NOMO-1 (cell line): ENCODE data around the gene MYL6.
A peak's percentile ranks its signal among the peaks of the same experiment; 100 is the strongest.

Experiments
- DNase-seq, 2 experiments: peaks; one replicate each; lab custom pipeline; 2025; ENCODE audit not compliant: unreplicated experiment in 2 of 2; lab: John Stamatoyannopoulos, UW

MYL6 gene

DNA sequence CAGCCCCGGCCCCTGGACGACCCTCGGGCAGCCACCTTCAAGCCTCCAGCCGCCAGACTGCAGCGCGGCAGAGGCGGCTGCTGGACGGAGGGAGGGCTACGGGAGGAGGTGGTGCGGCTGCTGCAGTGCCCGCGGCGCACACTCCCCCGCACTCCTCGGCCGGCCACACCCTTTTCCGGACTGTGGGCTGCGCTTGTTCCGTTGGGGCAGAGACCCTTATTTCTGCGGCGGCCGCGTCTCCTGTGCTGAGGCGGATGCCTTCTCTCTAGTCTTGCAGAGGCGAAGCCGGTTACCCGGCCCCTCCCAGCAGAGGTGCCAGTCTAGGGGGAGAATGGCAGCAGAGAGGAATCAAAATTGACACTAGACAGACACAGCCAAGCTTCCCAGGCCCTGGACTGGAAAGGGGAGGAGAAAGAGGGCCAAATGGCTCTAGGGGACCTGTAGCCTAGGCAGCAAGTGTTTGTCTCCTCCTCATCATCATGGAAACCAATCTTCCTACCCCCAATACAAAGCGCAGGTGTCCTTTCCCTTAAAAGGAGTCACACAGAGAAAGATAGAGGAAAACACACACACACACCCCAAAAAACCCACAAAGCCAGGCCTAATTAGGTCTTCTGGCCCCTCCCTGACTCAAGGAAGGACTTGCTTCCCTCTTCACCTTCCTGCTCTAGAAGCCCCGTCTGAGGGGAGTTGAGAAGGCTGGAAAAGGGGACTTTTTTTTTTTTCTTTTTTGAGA, 28.8 kb upstream of the MYL6 start:
- DNase-seq, result peak; percentile 66 to 75

GRCh38 chr12:56129942-56130495, 28.1 kb upstream of the MYL6 start:
- no peak for DNase-seq

GRCh38 chr12:56130876-56131275, 27.3 kb upstream of the MYL6 start:
- DNase-seq, result no peak

DNA sequence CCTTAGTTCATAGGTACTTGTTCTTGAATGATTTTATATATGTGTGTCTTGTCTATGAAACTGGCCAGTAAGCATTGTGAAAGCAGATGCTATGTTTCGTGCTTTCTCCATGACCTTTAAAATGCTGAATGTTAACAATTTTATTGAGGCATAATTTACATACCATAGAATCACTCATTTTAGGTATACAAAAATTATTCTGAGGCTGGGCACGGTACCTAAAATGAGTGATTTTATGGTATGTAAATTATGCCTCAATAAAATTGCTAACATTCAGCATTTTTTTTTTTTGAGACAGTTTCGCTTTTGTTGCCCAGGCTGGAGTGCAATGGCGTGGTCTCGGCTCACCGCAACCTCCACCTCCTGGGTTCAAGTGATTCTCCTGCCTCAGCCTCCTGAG, 23.3 kb upstream of the MYL6 start:
- DNase-seq, result no peak

- no peak for DNase-seq
Measured at GRCh38 chr12:56137853-56138571, 20.1 kb upstream of the MYL6 start.

- peak; percentile 7 to 34 for DNase-seq
Measured at GRCh38 chr12:56141946-56142784, 16.0 kb upstream of the MYL6 start.

DNA sequence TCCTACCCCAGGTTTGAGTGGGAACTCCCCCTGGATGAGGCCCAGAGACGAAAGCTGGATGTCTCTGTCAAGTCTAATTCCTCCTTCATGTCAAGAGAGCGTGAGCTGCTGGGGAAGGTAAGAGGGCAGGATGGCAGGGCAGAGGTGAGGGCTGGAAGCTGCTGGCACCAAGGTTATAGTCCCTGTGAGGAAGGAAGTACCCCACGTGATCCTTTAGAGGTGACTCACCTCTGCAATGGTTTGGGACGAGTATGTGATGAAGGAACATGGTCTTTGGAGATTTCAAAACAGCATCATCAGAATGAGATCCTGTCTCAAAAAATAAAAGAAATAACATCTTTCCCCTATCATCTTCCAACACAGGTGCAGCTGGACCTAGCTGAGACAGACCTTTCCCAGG, 14.9 kb upstream of the MYL6 start:
- no peak for DNase-seq

GRCh38 chr12:56143870-56144269, 14.3 kb upstream of the MYL6 start:
- DNase-seq, result no peak

- no peak for DNase-seq
Measured at GRCh38 chr12:56145217-56145616, 12.9 kb upstream of the MYL6 start.

DNA sequence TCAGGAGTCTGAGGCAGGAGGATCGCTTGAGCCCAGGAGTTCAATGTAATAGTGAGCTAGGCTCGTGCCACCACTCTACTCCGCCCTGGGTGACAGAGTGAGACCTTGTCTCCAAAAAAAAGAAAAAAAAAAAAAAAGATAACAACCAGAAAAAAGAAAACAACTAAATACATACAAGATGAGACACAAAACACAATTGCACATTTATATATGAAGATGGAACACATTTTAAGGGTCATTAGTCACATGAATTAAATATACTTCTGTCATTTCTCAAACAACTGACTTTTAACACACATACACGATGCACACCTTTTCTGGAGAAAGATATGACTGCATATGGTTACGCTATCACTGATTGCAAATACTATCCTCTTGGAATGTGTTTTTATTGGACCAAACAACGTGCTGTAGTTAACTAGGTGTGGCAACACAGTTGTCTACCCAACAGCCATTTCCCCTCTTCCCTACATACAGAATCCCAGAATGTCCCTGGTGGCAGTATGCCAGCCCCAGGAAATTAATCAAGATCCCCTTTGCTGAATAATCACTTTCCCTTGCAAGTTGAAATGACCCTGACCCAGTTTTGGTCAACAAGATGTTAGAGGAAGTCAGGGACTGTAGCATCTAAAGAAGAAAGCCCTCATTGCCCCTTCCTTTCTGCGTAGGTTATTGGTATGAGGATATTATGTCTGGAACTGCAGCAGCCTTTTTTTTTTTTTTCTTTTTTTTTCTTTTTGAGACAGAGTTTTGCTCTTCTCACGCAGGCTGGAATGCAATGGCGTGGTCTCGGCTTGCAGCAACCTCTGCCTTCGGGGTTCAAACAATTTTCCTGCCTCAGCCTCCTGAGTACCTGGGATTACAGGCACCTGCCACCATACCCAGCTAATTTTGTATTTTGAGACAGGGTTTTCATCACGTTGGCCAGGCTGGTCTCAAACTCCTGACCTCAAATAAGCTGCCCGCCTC, 11.4 kb upstream of the MYL6 start:
- DNase-seq, result no peak

DNA sequence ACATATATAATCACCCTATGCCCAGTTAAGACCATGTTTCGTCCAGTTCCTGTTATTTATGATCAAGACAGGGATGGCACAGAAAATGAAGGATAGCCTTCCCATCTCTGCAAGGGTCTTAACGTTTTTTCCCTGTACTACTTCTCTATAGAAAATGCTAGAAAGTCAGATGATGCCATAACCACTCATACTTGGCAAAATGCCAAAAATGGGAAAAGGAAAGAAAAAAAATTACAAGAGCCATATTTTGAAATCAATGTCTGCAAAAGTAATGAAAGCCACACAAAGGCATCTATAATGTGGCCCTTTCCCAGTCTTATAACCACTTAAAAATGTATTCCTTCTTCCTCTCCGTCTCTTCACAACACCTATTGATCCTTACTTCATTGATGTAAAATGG, 7.6 kb upstream of the MYL6 start:
- DNase-seq, result peak in 1 of 2 experiments; percentile 16

DNA sequence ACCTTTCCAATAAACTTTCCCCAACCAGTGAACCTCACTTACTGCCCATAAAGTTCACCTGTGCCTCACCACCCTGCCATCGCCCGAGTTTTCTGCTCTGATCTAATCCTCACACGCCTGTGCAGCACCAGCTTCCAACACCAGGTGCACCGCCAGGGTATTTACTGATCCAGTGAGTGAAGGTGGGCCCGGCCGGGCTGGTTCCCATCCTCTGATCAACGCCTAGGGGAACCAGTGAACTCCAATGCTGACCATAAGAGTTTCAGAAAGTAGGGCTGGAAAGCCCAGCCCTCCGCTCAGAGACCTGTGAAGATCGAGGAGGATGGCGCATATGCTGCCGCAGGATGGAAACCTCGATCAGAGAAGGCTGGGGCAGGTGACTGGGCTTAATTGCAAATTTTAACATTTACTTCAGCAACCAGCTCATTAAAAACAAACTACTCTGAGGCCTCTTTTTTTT, 6.5 kb upstream of the MYL6 start:
- DNase-seq, result peak; percentile 45 to 66

DNA sequence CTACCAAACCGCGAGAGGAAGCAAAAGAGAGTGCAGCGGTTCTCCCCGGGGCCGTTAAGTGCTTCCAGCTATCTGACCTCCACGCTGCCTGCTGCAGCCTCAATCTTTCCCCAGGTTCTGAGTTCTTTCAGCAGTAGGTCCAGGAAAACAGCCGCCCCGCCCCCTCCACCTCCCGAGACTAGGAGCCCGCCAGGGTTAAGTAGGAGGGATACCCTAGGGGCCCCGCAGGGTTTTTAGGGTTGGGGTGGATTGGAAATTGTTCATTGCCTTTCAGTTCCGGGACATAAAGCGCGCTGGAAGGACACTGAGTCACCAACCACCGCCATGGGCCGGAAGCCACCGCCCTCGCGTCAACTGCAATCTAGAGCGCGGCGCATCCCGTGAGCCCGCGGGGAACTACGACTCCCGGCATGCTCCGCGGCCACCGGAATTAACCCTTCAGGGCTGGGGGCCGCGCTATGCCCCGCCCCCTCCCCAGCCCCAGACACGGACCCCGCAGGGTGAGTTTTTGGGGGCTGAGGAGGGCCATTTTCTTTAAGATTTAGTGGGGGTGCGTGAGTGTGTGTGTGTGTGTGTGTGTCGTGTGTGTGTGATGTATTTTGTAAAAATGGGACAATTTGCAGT, 5.9 kb upstream of the MYL6 start, which contains the start of gene MYL6B:
MYL6B (plus strand) TSS at position 456 of the 624 bp plus-strand sequence. CDS start 1,332 bp downstream, outside the sequence.
- DNase-seq, result peak; percentile 93

DNA sequence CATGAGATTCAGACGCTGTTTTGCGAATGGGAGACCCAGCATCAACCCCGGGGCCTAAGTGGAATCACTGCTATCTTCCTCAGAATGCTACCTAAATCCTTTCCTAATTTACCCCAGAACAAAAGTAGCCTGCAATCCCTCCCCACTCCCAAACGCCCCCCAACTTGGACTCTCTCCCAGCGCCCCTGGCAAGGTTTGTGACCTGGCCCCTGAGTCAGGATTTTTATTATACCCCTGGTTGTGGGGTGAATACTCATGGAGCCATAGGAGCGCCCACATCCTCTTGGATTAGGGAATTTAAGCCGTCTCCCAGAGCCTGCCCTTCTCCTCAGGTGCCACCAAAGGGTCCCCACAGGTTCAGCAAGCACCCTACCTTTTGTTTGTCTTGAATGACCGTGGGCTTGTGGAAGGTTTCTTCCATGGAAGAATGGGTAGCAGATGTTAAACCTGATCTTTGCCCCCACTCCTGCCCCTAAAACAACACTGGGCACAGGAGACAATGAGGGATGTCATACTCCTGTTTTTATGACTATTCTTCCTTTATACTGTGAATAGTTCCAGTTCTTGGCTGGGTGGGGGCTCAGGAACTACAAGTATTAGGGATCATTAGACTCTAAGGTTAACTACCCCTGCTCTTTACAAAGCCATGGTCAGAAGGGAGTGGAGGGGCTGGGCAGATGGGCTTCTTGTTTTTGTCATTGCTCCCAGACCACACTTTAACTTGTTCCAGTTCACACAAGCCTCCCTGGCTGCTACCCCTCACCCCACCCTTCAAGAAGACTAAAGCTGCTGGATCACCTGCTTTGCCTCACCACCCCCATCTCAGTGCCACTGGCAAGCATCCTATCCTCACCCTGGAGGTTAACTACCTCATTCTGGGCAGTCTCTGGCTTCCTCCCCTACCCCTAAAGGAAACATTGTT, 5.1 kb upstream of the MYL6 start:
- DNase-seq, result no peak

DNA sequence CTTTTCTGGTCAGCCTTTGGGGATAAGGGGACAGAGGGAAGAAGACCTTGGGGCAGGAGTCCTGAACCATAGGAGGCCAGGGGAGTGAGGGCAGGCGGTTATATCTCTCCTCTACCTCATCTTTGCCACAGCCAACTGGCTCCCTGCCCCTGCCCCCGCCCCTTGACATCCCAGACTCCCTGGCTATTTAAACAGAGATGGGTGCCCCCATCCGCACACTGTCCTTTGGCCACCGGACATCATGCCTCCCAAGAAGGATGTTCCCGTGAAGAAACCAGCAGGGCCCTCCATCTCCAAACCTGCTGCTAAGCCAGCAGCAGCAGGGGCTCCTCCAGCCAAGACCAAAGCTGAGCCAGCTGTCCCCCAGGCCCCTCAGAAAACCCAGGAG, 4.5 kb upstream of the MYL6 start:
- no peak for DNase-seq

DNA sequence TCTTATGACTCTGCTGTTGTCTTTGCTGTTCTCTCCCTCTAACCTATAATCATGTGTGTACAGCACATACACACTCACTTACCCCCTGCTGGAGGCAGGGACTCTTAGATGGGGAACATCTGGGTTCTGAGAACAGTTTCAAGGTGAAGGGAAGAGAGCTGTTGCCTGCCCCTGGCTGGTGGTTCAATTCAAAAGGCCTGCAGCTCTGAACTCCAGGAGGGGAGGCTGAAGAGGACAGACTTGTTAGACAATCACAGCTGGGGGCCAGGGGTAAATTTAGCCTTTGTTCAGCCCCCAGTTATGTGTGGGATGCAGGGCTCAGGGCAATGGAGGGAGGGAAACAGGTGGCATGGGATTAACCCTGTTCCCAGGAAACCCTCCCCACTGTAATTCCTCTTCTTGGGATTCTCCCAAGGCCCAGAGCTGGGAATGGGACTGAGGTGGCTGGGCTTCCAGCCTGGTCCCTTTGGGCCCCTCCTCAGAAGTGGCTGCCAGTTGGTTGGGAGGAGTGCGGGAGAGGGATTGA, 3.9 kb upstream of the MYL6 start:
- no peak for DNase-seq

DNA sequence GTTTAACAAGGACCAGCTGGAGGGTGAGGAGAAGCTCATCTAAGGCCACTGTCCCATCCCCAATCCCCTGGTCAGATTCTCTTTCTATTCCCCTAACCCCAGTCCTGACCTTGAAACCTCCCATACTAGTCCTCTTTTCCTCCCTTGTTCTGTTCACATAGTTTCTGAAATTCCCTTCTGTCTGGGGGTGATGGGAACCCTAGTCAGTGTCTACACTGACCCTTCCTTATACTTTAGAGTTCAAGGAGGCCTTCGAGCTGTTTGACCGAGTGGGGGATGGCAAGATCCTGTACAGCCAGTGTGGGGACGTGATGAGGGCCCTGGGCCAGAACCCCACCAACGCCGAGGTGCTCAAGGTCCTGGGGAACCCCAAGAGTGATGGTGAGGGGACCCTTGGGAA, 3.3 kb upstream of the MYL6 start:
- no peak for DNase-seq

GRCh38 chr12:56155256-56155845, 2.8 kb upstream of the MYL6 start:
- DNase-seq, result no peak
